GM19351 (cell line): ENCODE results near the gene BEND6.
"Not testable (repeated sequence)": the region's sequence is repeated elsewhere in the genome, so short reads cannot be mapped to it uniquely, and the experiment has no call there.

Experiments used
- ATAC-seq: cut with Tn5 transposase; IDR thresholded peaks from one replicate; pipeline ENCODE4 v1.9.1; 2021; ENCODE audit warnings: mild to moderate bottlenecking, moderate library complexity; ENCODE audit not compliant: unreplicated experiment

BEND6 gene

GRCh38 chr6:57026001-57026400, 71.1 kb downstream of the BEND6 start:
- ATAC-seq = no peak

- ATAC-seq = no peak
Observed at GRCh38 chr6:57027301-57027700, 72.4 kb downstream of the BEND6 start.

- ATAC-seq = no peak
Observed at GRCh38 chr6:57029213-57029612, 74.3 kb downstream of the BEND6 start.

- ATAC-seq = no peak
Observed at GRCh38 chr6:57033228-57033627, 78.3 kb downstream of the BEND6 start.

- no peak for ATAC-seq
Observed at GRCh38 chr6:57035549-57035948, 80.6 kb downstream of the BEND6 start.

GRCh38 chr6:57038906-57039305, 84.0 kb downstream of the BEND6 start:
- no peak for ATAC-seq

- no peak for ATAC-seq
Observed at GRCh38 chr6:57040011-57040410, 85.1 kb downstream of the BEND6 start.

- not testable (repeated sequence) for ATAC-seq
Observed at GRCh38 chr6:57044061-57044460, 89.2 kb downstream of the BEND6 start.

- no peak for ATAC-seq
Observed at GRCh38 chr6:57044568-57044967, 89.7 kb downstream of the BEND6 start.

- peak; percentile 91 for ATAC-seq
Observed at GRCh38 chr6:57046332-57047256, 91.7 kb downstream of the BEND6 start, which contains the start of gene KIAA1586. TSS of gene KIAA1586 (plus strand) at chr6:57046693. CDS start at chr6:57046756, 63 bp downstream.

GRCh38 chr6:57047257-57047585, 92.3 kb downstream of the BEND6 start:
- peak; percentile 22 for ATAC-seq

- peak; percentile 0 for ATAC-seq
Observed at GRCh38 chr6:57047859-57048258, 93.0 kb downstream of the BEND6 start.

GRCh38 chr6:57048577-57048976, 93.7 kb downstream of the BEND6 start:
- no peak for ATAC-seq

- ATAC-seq = no peak
Observed at GRCh38 chr6:57063847-57064246, 108.9 kb downstream of the BEND6 start.

- no peak for ATAC-seq
Observed at GRCh38 chr6:57064809-57065208, 109.9 kb downstream of the BEND6 start.

GRCh38 chr6:57068061-57068460, 113.2 kb downstream of the BEND6 start:
- ATAC-seq = no peak

- no peak for ATAC-seq
Observed at GRCh38 chr6:57069228-57069627, 114.3 kb downstream of the BEND6 start.

- no peak for ATAC-seq
Observed at GRCh38 chr6:57069920-57070331, 115.0 kb downstream of the BEND6 start.

GRCh38 chr6:57072108-57072507, 117.2 kb downstream of the BEND6 start:
- no peak for ATAC-seq

- no peak for ATAC-seq
Observed at GRCh38 chr6:57074383-57074782, 119.5 kb downstream of the BEND6 start.

GRCh38 chr6:57075092-57075491, 120.2 kb downstream of the BEND6 start:
- ATAC-seq = no peak
